ENCODE measurements around the gene TGFB2. TPM values are rescaled to one million over a fixed set of nuclear protein-coding genes. Genes with fewer than 3 reads are reported as not detected.

Gene TGFB2
- total and polyA plus RNA-seq, 2 experiments from 2014 or later: 0.31 to 1.4 TPM

GRCh38 chr1:218425647-218426342 is 80.7 kb downstream of the TGFB2 start (continued):
- no peak for TF ChIP-seq CTCF (conservative IDR thresholded peaks at IDR 0.05; ENCODE audit: low read depth in 2 of 2)
- no peak for TF ChIP-seq NANOG (IDR thresholded peaks at IDR 0.05; ENCODE audit: borderline replicate concordance)
- no peak for TF ChIP-seq JUNB (IDR thresholded peaks at IDR 0.05; ENCODE audit: unreplicated experiment)
- no peak for TF ChIP-seq CREB1 (CRISPR knock-in tag; IDR thresholded peaks at IDR 0.05; ENCODE audit: low read depth)
- TF ChIP-seq STAT1 (IDR thresholded peaks at IDR 0.05; ENCODE audit: unreplicated experiment): no peak
- TF ChIP-seq ZNF331 (CRISPR knock-in tag; IDR thresholded peaks at IDR 0.05; ENCODE audit: low read depth): no peak

- no peaks in the 10 kb centered on the region for H3K36me3 ChIP-seq (ENCODE audit: insufficient read depth)
- no peak overlapping the region for H2AFZ ChIP-seq
- no peaks in the 10 kb centered on the region for H3K36me3 Mint-ChIP-seq (ENCODE audit: low read depth)
- H3F3A ChIP-seq (replicated peaks; ENCODE audit: low read depth): no peaks in the 10 kb centered on the region
- H3K27me3 Mint-ChIP-seq (ENCODE audit: insufficient read depth, low read depth, poor library complexity): no peaks in the 10 kb centered on the region
- H3K4me1 ChIP-seq (ENCODE audit: insufficient read depth): no peaks in the 10 kb centered on the region
- H3K27ac ChIP-seq (ENCODE audit: low read depth): no peak overlapping the region
- DNase-seq (ENCODE audit: low spot score) (no peak), ATAC-seq (no peak)
- no peak overlapping the region for H3K4me3 ChIP-seq
- H3K9me3 Mint-ChIP-seq: no peaks in the 10 kb centered on the region
- H3K4me1 Mint-ChIP-seq: no peaks in the 10 kb centered on the region
- no peak overlapping the region for H3K4me2 ChIP-seq
- H3K27ac Mint-ChIP-seq: no peak overlapping the region
- no peak overlapping the region for H3K4me3 Mint-ChIP-seq
- H4K20me1 ChIP-seq (replicated peaks; ENCODE audit: insufficient read depth): no peaks in the 10 kb centered on the region
- H3K79me2 ChIP-seq (replicated peaks; ENCODE audit: insufficient read depth): no peaks in the 10 kb centered on the region
- no peaks in the 10 kb centered on the region for H3K9me2 ChIP-seq (ENCODE audit: insufficient read depth)
- H3K27me3 ChIP-seq (ENCODE audit: insufficient read depth): no peaks in the 10 kb centered on the region
- no peak for TF ChIP-seq CTCF (conservative IDR thresholded peaks at IDR 0.05; ENCODE audit: low read depth in 2 of 2)
- no peak for TF ChIP-seq ZNF114 (CRISPR knock-in tag; IDR thresholded peaks at IDR 0.05)
- TF ChIP-seq JUNB (IDR thresholded peaks at IDR 0.05; ENCODE audit: unreplicated experiment): no peak
- no peak for TF ChIP-seq NANOG (IDR thresholded peaks at IDR 0.05; ENCODE audit: borderline replicate concordance)
- TF ChIP-seq EZH2phosphoT487 (IDR thresholded peaks at IDR 0.05; ENCODE audit: unreplicated experiment): no peak
- TF ChIP-seq ZNF331 (CRISPR knock-in tag; IDR thresholded peaks at IDR 0.05; ENCODE audit: low read depth): no peak
- no peak for TF ChIP-seq CREB1 (CRISPR knock-in tag; IDR thresholded peaks at IDR 0.05; ENCODE audit: low read depth)
- no peak for TF ChIP-seq REST (IDR thresholded peaks at IDR 0.05; ENCODE audit: unreplicated experiment)
- TF ChIP-seq ZNF462 (CRISPR knock-in tag; IDR thresholded peaks at IDR 0.05): no peak
Observed at GRCh38 chr1:218426343-218426657, 81.2 kb downstream of the TGFB2 start.

Measured in GM23338 (cell line).